ENCODE measurements around the gene MACROD1. TPM values are rescaled to one million over a fixed set of nuclear protein-coding genes. Genes with fewer than 3 reads are reported as not detected.
A peak's percentile ranks its signal among the peaks of the same experiment; 100 is the strongest.
"Not testable (repeated sequence)": the region's sequence is repeated elsewhere in the genome, so short reads cannot be mapped to it uniquely, and the experiment has no call there.

The MACROD1 gene
- total RNA-seq, 5 donors from 2014 or later (not counting 1 experiment from before 2014, with no cell fraction given) = 6.0 to 14.8 (median 10.4) TPM

DNA sequence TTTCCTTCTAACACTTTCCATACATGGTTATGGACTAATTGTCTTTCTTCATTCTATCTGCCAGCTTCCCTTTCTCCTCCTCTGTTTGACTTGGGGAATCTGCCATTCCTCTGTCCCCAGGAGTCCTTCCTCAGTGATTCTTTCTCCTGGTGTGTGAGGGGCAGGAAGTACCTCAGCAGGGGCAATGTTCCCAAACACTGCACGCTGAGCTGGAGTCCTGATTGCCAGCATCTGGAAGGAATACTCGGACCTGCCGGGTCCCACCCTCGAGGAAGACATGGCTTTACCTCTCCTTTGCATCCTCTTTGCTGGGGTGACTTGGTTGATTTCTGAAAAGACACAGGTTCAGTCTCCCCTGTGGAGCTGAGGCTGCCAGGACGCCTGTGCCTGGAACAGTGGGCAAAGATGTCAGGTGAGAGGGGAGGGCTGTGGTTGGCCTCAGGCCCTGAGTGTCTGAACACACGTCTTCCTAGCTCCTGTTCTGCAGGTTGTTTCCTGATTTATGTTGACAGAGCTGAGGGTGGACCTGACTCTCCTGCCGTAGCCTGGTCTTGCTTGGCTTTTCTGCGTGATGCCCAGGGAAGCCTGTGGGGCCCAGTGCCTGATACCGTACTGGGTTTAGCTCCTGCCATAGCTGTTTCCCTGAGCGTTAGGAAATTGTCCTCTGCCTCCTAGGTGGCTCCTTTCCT, 187.2 kb downstream of the MACROD1 start:
- Mint-ChIP-seq H3K27ac (peak overlapping the region in 1 of 2 donors; percentile 38), H3K4me1 (peaks cover 21 to 33% (median 24%) of the 10 kb centered on the region in 3 donors), H3K9me3 (no peaks in the 10 kb centered on the region), H3K4me3 (peak overlapping the region in 1 of 3 donors; percentile 22), H3K36me3 (peaks cover 4% of the 10 kb centered on the region), H3K27me3 (no peaks in the 10 kb centered on the region)
- CTCF ChIA-PET = no interaction called here
- Histone ChIP-seq H3K4me3 (ENCODE audit: control insufficient read depth in 1 of 2, extremely low read depth in 1 of 2, low read length in 1 of 2) (no peak overlapping the region), H3K27ac (ENCODE audit: low read length) (no peak overlapping the region), H3K36me3 (ENCODE audit: control insufficient read depth in 2 of 2, extremely low read depth in 1 of 2, insufficient read depth in 1 of 2, low read length in 1 of 2) (peaks cover 3 to 6% of the 10 kb centered on the region in 2 donors), H3K27me3 (replicated peaks in 1 of 2; ENCODE audit: control insufficient read depth in 2 of 2, extremely low read depth in 1 of 2, insufficient read depth in 2 of 2, low read length in 1 of 2) (no peaks in the 10 kb centered on the region), H3K9me3 (no peaks in the 10 kb centered on the region), H3K4me1 (ENCODE audit: control insufficient read depth in 1 of 2, extremely low read depth in 1 of 2, insufficient read depth in 2 of 2, low read length in 2 of 2) (peaks cover 3 to 25% of the 10 kb centered on the region in 2 experiments)
- 68% methylated on average over 3 of the region's 10 CpGs for WGBS (ENCODE audit: insufficient coverage)
- DNase-seq = no peak
- ATAC-seq (replicated peaks in 1 of 4) = no peak
- POLR2A ChIA-PET = no interaction called here

DNA sequence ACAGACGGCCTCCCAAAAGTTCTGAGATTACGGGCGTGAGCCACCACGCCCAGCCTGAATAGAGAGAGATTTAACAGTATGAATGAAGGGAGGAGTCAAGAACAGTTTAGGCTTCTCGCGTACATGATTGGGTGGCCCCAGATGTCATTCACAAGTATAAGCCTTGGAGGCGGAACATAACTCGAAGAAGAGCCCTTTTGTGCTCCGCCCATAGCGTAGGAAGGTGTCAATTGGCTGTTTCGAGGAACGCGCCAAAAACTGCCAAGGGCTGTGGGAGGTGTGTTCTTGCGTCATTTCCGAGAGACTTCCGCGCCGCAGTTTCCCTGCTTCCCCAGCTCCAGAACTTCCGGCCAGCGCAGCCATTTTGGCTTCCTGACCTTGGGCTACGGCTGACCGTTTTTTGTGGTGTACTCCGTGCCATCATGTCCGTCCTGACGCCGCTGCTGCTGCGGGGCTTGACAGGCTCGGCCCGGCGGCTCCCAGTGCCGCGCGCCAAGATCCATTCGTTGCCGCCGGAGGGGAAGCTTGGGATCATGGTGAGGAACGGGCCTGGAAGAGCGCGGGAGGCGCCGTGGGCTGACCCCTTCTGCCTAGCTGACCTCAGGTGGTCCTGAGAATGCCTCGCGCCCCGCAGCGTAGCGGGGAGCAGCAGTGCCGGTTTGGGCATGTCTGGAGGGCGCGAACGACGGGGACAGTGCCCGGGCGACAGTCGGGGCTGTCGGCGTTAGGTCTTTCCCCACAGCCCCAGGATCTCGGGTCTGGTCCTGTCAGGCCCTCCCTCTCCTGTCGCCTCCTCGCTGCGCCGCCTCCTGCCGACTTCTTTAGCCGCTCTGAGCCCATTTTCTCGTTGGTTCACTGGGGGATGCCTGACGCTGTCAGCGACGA, 191.4 kb downstream of the MACROD1 start, which contains the start of gene COX8A:
Gene COX8A (plus strand): TSS at position 362 of the 885 bp plus-strand sequence. CDS start 61 bp downstream, at position 423.
- H3K9me3 Mint-ChIP-seq = no peaks in the 10 kb centered on the region
- peak within 1 kb of the TSS; percentile 97 to 99 for H3K27ac Mint-ChIP-seq
- H3K36me3 Mint-ChIP-seq = peaks cover 4% of the 10 kb centered on the region
- H3K27ac ChIP-seq (ENCODE audit: low read length) = peak within 1 kb of the TSS; percentile 88
- peak within 1 kb of the TSS; percentile 99 to 100 (median 100) for H3K4me3 Mint-ChIP-seq
- peak within 1 kb of the TSS; percentile 96 to 97 for H3K4me3 ChIP-seq (ENCODE audit: control insufficient read depth in 1 of 2, extremely low read depth in 1 of 2, low read length in 1 of 2)
- peaks cover 0 to 4% of the 10 kb centered on the region in 2 donors for H3K27me3 Mint-ChIP-seq
- peaks cover 3 to 25% of the 10 kb centered on the region in 2 experiments for H3K4me1 ChIP-seq (ENCODE audit: control insufficient read depth in 1 of 2, extremely low read depth in 1 of 2, insufficient read depth in 2 of 2, low read length in 2 of 2)
- peak; percentile 99 for ATAC-seq (replicated peaks in 1 of 4)
- peaks cover 24 to 35% (median 24%) of the 10 kb centered on the region in 3 donors for H3K4me1 Mint-ChIP-seq
- DNase-seq = peak; percentile 75 to 99 (median 95)
- H3K36me3 ChIP-seq (ENCODE audit: control insufficient read depth in 2 of 2, extremely low read depth in 1 of 2, insufficient read depth in 1 of 2, low read length in 1 of 2) = peaks cover 3 to 6% of the 10 kb centered on the region in 2 donors
- H3K9me3 ChIP-seq = no peaks in the 10 kb centered on the region
- POLR2A ChIA-PET = no interaction called here
- under 1% methylated on average over 62 of the region's 67 CpGs for WGBS (ENCODE audit: insufficient coverage)
- CTCF ChIA-PET = no interaction called here
- H3K27me3 ChIP-seq (replicated peaks in 1 of 2; ENCODE audit: control insufficient read depth in 2 of 2, extremely low read depth in 1 of 2, insufficient read depth in 2 of 2, low read length in 1 of 2) = peaks cover 0 to 14% of the 10 kb centered on the region in 2 experiments

DNA sequence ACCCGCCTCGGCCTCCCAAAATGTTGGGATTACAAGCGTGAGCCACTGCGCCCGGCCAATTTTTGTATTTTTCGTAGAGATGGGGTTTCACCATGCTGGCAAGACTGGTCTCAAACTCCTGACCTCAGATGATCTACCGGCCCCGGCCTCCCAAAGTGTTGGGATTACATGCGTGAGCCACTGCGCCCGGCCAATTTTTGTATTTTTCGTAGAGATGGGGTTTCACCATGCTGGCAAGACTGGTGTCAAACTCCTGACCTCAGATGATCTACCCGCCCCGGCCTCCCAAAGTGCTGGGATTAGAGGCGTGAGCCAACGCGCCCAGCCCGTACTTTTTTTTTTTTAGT, 192.0 kb downstream of the MACROD1 start:
- H3K36me3 ChIP-seq (ENCODE audit: control insufficient read depth in 2 of 2, extremely low read depth in 1 of 2, insufficient read depth in 1 of 2, low read length in 1 of 2); POLR2A ChIA-PET; CTCF ChIA-PET; H3K27me3 Mint-ChIP-seq; H3K9me3 ChIP-seq; H3K36me3 Mint-ChIP-seq; H3K27ac ChIP-seq (ENCODE audit: low read length); DNase-seq; ATAC-seq (replicated peaks in 1 of 4); H3K9me3 Mint-ChIP-seq: not testable (repeated sequence)
- H3K4me3 ChIP-seq (ENCODE audit: control insufficient read depth in 1 of 2, extremely low read depth in 1 of 2, low read length in 1 of 2) = peak overlapping the region; percentile 96 to 97
- WGBS (ENCODE audit: insufficient coverage) = 57% methylated on average over 14 of the region's 18 CpGs
- Mint-ChIP-seq H3K4me3 (peak overlapping the region; percentile 99 to 100 (median 100)), H3K27ac (peak overlapping the region; percentile 97 to 99), H3K4me1 (peaks cover 24 to 35% (median 24%) of the 10 kb centered on the region in 3 donors)
- H3K4me1 ChIP-seq (ENCODE audit: control insufficient read depth in 1 of 2, extremely low read depth in 1 of 2, insufficient read depth in 2 of 2, low read length in 2 of 2) = peaks cover 3 to 25% of the 10 kb centered on the region in 2 experiments
- peaks cover 0 to 14% of the 10 kb centered on the region in 2 experiments for H3K27me3 ChIP-seq (replicated peaks in 1 of 2; ENCODE audit: control insufficient read depth in 2 of 2, extremely low read depth in 1 of 2, insufficient read depth in 2 of 2, low read length in 1 of 2)

DNA sequence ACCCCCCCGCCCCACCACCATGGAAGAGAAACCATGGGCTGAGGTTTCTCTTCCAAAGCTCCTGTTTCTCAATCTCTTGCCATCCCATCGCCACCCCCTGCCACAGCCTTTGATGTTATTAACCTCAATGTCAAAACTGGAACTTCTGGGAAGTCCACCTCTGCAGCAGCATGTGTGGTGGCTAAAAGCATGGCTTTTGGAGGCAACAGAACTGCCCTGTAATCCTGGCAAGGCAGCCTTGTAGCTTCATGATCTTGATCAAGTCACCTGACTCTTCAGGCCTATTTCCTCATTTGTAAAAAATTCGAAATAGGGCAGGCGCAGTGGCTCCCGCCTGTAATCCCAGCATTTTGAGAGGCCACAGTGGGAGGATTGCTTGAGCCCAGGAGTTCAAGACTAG, 195.0 kb downstream of the MACROD1 start:
- POLR2A ChIA-PET = no interaction called here
- DNase-seq (no peak), ATAC-seq (replicated peaks in 1 of 4) (no peak)
- Histone ChIP-seq H3K36me3 (ENCODE audit: control insufficient read depth in 2 of 2, extremely low read depth in 1 of 2, insufficient read depth in 1 of 2, low read length in 1 of 2) (no peaks in the 10 kb centered on the region), H3K9me3 (no peaks in the 10 kb centered on the region), H3K4me3 (ENCODE audit: control insufficient read depth in 1 of 2, extremely low read depth in 1 of 2, low read length in 1 of 2) (no peak overlapping the region), H3K4me1 (ENCODE audit: control insufficient read depth in 1 of 2, extremely low read depth in 1 of 2, insufficient read depth in 2 of 2, low read length in 2 of 2) (peaks cover 2 to 17% of the 10 kb centered on the region in 2 experiments), H3K27me3 (replicated peaks in 1 of 2; ENCODE audit: control insufficient read depth in 2 of 2, extremely low read depth in 1 of 2, insufficient read depth in 2 of 2, low read length in 1 of 2) (peaks cover 0 to 14% of the 10 kb centered on the region in 2 experiments), H3K27ac (ENCODE audit: low read length) (no peak overlapping the region)
- H3K27me3 Mint-ChIP-seq = peaks cover 0 to 5% of the 10 kb centered on the region in 2 donors
- no peaks in the 10 kb centered on the region for H3K9me3 Mint-ChIP-seq
- H3K36me3 Mint-ChIP-seq = no peaks in the 10 kb centered on the region
- H3K4me1 Mint-ChIP-seq = peaks cover 9 to 19% (median 14%) of the 10 kb centered on the region in 3 donors
- H3K4me3 Mint-ChIP-seq = no peak overlapping the region
- H3K27ac Mint-ChIP-seq = no peak overlapping the region
- no CpG with 5 or more reads among the region's 5 CpGs for WGBS (ENCODE audit: insufficient coverage)
- CTCF ChIA-PET = no interaction called here

DNA sequence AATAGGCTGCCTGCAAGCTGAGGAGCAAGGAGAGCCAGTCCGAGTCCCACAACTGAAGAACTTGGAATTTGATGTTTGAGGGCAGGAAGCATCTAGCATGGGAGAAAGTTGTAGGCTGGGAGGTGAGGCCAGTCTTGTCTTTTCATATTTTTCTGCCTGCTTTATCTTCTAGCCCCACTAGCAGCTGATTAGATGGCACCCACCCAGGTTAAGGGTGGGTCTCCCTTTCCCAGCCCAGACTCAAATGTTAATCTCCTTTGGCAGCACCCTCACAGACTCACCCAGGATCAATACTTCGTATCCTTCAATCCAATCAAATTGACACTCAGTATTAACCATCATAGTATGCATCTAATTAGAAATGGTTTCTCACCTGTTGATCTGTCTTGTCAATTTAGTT, 196.5 kb downstream of the MACROD1 start:
- ChIA-PET POLR2A (no interaction called here), CTCF (no interaction called here)
- Mint-ChIP-seq H3K36me3 (no peaks in the 10 kb centered on the region), H3K27me3 (peaks cover 0 to 5% of the 10 kb centered on the region in 2 donors), H3K4me3 (no peak overlapping the region), H3K27ac (no peak overlapping the region), H3K4me1 (peaks cover 0 to 10% (median 9%) of the 10 kb centered on the region in 3 donors), H3K9me3 (no peaks in the 10 kb centered on the region)
- Histone ChIP-seq H3K9me3 (no peaks in the 10 kb centered on the region), H3K27ac (ENCODE audit: low read length) (no peak overlapping the region), H3K4me1 (ENCODE audit: control insufficient read depth in 1 of 2, extremely low read depth in 1 of 2, insufficient read depth in 2 of 2, low read length in 2 of 2) (peaks cover 0 to 5% of the 10 kb centered on the region in 2 experiments), H3K27me3 (replicated peaks in 1 of 2; ENCODE audit: control insufficient read depth in 2 of 2, extremely low read depth in 1 of 2, insufficient read depth in 2 of 2, low read length in 1 of 2) (peaks cover 0 to 14% of the 10 kb centered on the region in 2 experiments), H3K4me3 (ENCODE audit: control insufficient read depth in 1 of 2, extremely low read depth in 1 of 2, low read length in 1 of 2) (no peak overlapping the region), H3K36me3 (ENCODE audit: control insufficient read depth in 2 of 2, extremely low read depth in 1 of 2, insufficient read depth in 1 of 2, low read length in 1 of 2) (no peaks in the 10 kb centered on the region)
- no peak for DNase-seq
- 100% methylated on average over 1 of the region's 2 CpGs for WGBS (ENCODE audit: insufficient coverage)
- ATAC-seq (replicated peaks in 1 of 4) = no peak

DNA sequence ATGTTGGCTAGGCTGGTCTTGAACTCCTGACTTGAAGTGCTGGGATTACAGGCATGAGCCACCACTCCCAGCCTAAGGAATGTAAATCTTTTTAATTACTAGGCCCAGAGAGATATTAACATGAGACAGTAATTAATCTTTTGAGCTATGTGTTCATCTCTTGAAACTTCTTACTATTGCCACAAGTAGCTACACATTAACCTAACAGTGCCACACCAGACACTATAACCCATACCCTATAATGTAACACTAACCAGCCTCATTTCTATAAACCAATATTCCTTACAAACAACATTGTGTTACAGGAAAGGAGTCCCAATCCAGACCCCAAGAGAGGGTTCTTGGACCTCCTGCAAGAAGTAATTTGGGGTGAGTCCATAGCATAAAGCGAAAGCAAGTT, 199.5 kb downstream of the MACROD1 start:
- no peak for DNase-seq
- H3K36me3 ChIP-seq (ENCODE audit: control insufficient read depth in 2 of 2, extremely low read depth in 1 of 2, insufficient read depth in 1 of 2, low read length in 1 of 2) = no peaks in the 10 kb centered on the region
- H3K4me1 ChIP-seq (ENCODE audit: control insufficient read depth in 1 of 2, extremely low read depth in 1 of 2, insufficient read depth in 2 of 2, low read length in 2 of 2) = peaks cover under 1 to 14% of the 10 kb centered on the region in 2 experiments
- Mint-ChIP-seq H3K27me3 (peaks cover 0 to 5% of the 10 kb centered on the region in 2 donors), H3K4me1 (peaks cover 6 to 8% (median 7%) of the 10 kb centered on the region in 3 donors), H3K9me3 (no peaks in the 10 kb centered on the region), H3K36me3 (no peaks in the 10 kb centered on the region), H3K27ac (no peak overlapping the region), H3K4me3 (no peak overlapping the region)
- ChIA-PET CTCF (interaction anchor here in 1 of 2 donors (0.7 kb wide), 1 partner anchor 21 kb away, joined by 3 read pairs; no protein-coding TSS in a partner anchor), POLR2A (no interaction called here)
- no peak overlapping the region for H3K4me3 ChIP-seq (ENCODE audit: control insufficient read depth in 1 of 2, extremely low read depth in 1 of 2, low read length in 1 of 2)
- no peaks in the 10 kb centered on the region for H3K9me3 ChIP-seq
- ATAC-seq (replicated peaks in 1 of 4) = no peak
- peaks cover 0 to 10% of the 10 kb centered on the region in 2 experiments for H3K27me3 ChIP-seq (replicated peaks in 1 of 2; ENCODE audit: control insufficient read depth in 2 of 2, extremely low read depth in 1 of 2, insufficient read depth in 2 of 2, low read length in 1 of 2)
- WGBS (ENCODE audit: insufficient coverage) = no CpG with 5 or more reads among the region's 1 CpG
- no peak overlapping the region for H3K27ac ChIP-seq (ENCODE audit: low read length)
